Epithelial cell of esophagus (primary cell): ENCODE results near the gene LAMTOR3.
A peak's percentile ranks its signal among the peaks of the same experiment; 100 is the strongest.
"Not testable (repeated sequence)": the region's sequence is repeated elsewhere in the genome, so short reads cannot be mapped to it uniquely, and the experiment has no call there.

Source experiments
- DNase-seq: peaks from one replicate; pipeline ENCODE4 v3.0.0; 2010; ENCODE audit warnings: low read depth
- H3K4me3 ChIP-seq: 2 replicates; pipeline ENCODE4 v1.5.1; 2011; ENCODE audit warnings: mild to moderate bottlenecking, low read length, control low read depth
- TF ChIP-seq, protein P1 (sequence below): IDR thresholded peaks from 2 replicates; pipeline ENCODE4 v1.5.1; 2011; ENCODE audit warnings: low read depth, mild to moderate bottlenecking, low read length, control low read depth, inconsistent platforms; ENCODE audit not compliant: insufficient read depth; ENCODE audit errors: missing control alignments

Gene LAMTOR3

GRCh38 chr4:99835942-99836341 lies 58.3 kb downstream of the LAMTOR3 start:
- TF ChIP-seq, protein P1, sequence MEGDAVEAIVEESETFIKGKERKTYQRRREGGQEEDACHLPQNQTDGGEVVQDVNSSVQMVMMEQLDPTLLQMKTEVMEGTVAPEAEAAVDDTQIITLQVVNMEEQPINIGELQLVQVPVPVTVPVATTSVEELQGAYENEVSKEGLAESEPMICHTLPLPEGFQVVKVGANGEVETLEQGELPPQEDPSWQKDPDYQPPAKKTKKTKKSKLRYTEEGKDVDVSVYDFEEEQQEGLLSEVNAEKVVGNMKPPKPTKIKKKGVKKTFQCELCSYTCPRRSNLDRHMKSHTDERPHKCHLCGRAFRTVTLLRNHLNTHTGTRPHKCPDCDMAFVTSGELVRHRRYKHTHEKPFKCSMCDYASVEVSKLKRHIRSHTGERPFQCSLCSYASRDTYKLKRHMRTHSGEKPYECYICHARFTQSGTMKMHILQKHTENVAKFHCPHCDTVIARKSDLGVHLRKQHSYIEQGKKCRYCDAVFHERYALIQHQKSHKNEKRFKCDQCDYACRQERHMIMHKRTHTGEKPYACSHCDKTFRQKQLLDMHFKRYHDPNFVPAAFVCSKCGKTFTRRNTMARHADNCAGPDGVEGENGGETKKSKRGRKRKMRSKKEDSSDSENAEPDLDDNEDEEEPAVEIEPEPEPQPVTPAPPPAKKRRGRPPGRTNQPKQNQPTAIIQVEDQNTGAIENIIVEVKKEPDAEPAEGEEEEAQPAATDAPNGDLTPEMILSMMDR = no peak
- DNase-seq = no peak
- no peak overlapping the region for H3K4me3 ChIP-seq

DNA sequence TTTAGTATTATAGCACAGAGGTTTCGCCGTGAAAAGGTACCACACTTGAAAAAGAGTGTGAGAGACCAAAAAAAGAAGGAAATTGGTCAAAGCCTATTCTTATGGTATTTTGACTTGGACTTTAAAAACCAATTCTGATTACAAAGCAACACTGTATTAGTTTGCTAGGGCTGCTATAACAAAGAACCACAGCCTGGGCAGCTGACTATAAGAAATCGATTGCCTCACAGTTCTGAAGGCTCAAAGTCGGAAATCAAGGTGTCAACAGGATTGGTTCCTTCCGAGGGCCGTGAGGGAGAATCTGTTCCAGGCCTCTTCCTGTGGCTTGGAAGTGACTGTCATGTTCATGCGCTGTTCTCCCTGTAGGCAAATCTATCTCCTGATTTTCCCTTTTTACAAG lies 59.7 kb downstream of the LAMTOR3 start:
- no peak overlapping the region for H3K4me3 ChIP-seq
- DNase-seq = no peak
- TF ChIP-seq, protein P1 = no peak

DNA sequence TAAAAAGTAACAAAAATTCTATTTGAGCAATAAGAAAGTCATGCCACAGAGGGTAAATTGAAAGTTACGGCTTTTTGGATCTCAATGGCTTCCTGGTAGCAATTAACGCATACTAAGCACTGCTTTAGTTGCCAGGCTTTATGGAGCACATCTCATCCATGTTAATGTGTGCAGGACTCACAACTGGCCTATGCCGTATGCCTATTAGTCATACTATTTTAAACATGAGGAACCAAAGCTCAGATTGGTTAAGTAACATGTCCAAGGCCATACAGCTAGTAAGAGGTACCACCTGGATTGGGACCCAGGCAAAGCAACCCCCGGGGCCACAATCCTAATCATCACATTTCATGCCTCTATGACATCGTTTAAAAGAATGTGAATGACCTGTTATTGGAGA lies 60.5 kb downstream of the LAMTOR3 start:
- TF ChIP-seq, protein P1 = no peak
- DNase-seq = no peak

GRCh38 chr4:99832758-99833157 lies 61.5 kb downstream of the LAMTOR3 start:
- H3K4me3 ChIP-seq = no peak overlapping the region
- no peak for DNase-seq
- TF ChIP-seq, protein P1 = no peak

More for the DNA sequence above, 60.5 kb downstream of the LAMTOR3 start:
- H3K4me3 ChIP-seq = no peak overlapping the region

- H3K4me3 ChIP-seq = no peak overlapping the region
- no peak for DNase-seq
- TF ChIP-seq, protein P1 = no peak
Observed at GRCh38 chr4:99832321-99832720, 61.9 kb downstream of the LAMTOR3 start.

GRCh38 chr4:99830051-99830450 lies 64.2 kb downstream of the LAMTOR3 start:
- H3K4me3 ChIP-seq = not testable (repeated sequence)
- DNase-seq = peak; percentile 54

DNA sequence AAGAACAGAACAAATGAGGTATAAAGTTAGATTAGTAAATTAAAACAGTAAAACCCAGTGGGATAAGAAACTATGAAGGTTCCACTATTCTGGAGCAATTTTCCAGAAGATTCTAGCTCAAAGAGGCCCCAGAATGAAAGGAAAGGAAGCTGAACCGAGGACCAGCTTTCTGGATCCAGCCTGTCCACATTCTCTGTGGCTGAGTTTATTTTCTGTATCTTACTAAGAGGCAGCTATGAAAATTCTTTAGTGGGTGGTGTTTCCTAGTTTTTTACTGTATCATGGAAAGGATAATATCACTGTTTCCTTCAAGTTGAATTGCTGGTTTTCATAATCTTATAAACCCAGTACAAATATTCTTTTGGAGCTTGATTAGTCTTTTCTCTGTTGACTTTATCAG lies 65.8 kb downstream of the LAMTOR3 start:
- peak; percentile 64 for DNase-seq
- no peak overlapping the region for H3K4me3 ChIP-seq
- TF ChIP-seq, protein P1 = no peak
